Colonic mucosa (tissue), 4 donors: ENCODE results near the gene CLIC5. TPM values are rescaled to one million over a fixed set of nuclear protein-coding genes. Genes with fewer than 3 reads are reported as not detected.

ENCODE experiments used
- DNase-seq: peaks from one replicate; pipeline ENCODE4 v3.0.0-alpha.2; 2020
- H3K27ac ChIP-seq: fragments of 200-600 bp; one replicate; pipeline ENCODE4 v1.8.0; 2021
- H3K27me3 ChIP-seq: fragments of 200-600 bp; one replicate; pipeline ENCODE4 v1.8.0; 2021
- H3K36me3 ChIP-seq: fragments of 200-600 bp; one replicate; pipeline ENCODE4 v1.8.0; 2021
- H3K4me1 ChIP-seq: fragments of 200-600 bp; one replicate; pipeline ENCODE4 v1.8.0; 2021; ENCODE audit warnings: mild to moderate bottlenecking
- H3K4me3 ChIP-seq: fragments of 200-600 bp; one replicate; pipeline ENCODE4 v1.8.0; 2021
- H3K9ac ChIP-seq, 2 donors: one replicate each; pipeline ENCODE4 v1.7.0; 2013; ENCODE audit warnings: control low read depth in 2 of 2, low read depth in 2 of 2, low read length in 2 of 2
- H3K9me3 ChIP-seq: fragments of 200-600 bp; one replicate; pipeline ENCODE4 v1.8.0; 2021
- CTCF ChIP-seq: fragments of 200-600 bp; IDR thresholded peaks from one replicate; pipeline ENCODE4 v1.8.0; 2022; ENCODE audit warnings: antibody characterized with exemption, mild to moderate bottlenecking
- intact Hi-C: fragments of 100-400 bp; cut with DNase I; formaldehyde crosslinking; loops from one replicate; pipeline ENCODE4 v1.14.1; 2022
- total RNA-seq, 2 donors: library from RNA; stranded (reverse); fragmentation: NEBNext Ultra II Directional in 1 of 2; extraction: Animal tissue kit (Norgen Biotek cat#: 25700) in 1 of 2; gene quantifications; one replicate each; pipeline ENCODE4 v1.2.1, GENCODE V29; 2021
- donor health status: healthy.
- donor health status: DM: no; HTN: no; CAD: no.
- donor health status: DM: no; HTN: no; CAD: no.

Gene CLIC5
- total RNA-seq, 2 donors from 2014 or later = 72.8 to 74.9 TPM

- Histone ChIP-seq H3K9ac (no peak overlapping the region), H3K27ac (no peak overlapping the region), H3K36me3 (no peaks in the 10 kb centered on the region), H3K27me3 (no peaks in the 10 kb centered on the region), H3K9me3 (no peaks in the 10 kb centered on the region), H3K4me1 (peaks cover 3% of the 10 kb centered on the region), H3K4me3 (no peak overlapping the region)
- DNase-seq = no peak
- intact Hi-C loops = loop anchor here (5.0 kb wide), 1 partner anchor 71 kb away; the partner anchor contains the start of gene CLIC5
- TF ChIP-seq CTCF = no peak
These were observed 69.3 kb downstream of the CLIC5 start for GRCh38 chr6:45946352-45946751.

GRCh38 chr6:45942953-45943352, 72.7 kb downstream of the CLIC5 start:
- TF ChIP-seq CTCF = no peak
- no peaks in the 10 kb centered on the region for H3K27me3 ChIP-seq
- no peaks in the 10 kb centered on the region for H3K36me3 ChIP-seq
- no peak overlapping the region for H3K9ac ChIP-seq
- H3K4me3 ChIP-seq = no peak overlapping the region
- H3K4me1 ChIP-seq = no peaks in the 10 kb centered on the region
- no peaks in the 10 kb centered on the region for H3K9me3 ChIP-seq
- H3K27ac ChIP-seq = no peak overlapping the region
- intact Hi-C loops = no loop called here
- DNase-seq = no peak

GRCh38 chr6:45933855-45934254, 81.8 kb downstream of the CLIC5 start:
- Histone ChIP-seq H3K36me3 (no peaks in the 10 kb centered on the region), H3K9me3 (no peaks in the 10 kb centered on the region), H3K4me1 (no peaks in the 10 kb centered on the region), H3K9ac (no peak overlapping the region), H3K4me3 (no peak overlapping the region), H3K27ac (no peak overlapping the region), H3K27me3 (no peaks in the 10 kb centered on the region)
- intact Hi-C loops = no loop called here
- no peak for TF ChIP-seq CTCF
- DNase-seq = no peak

- Histone ChIP-seq H3K36me3 (no peaks in the 10 kb centered on the region), H3K9me3 (no peaks in the 10 kb centered on the region), H3K4me1 (no peaks in the 10 kb centered on the region), H3K9ac (no peak overlapping the region), H3K27ac (peak overlapping the region; percentile 26), H3K4me3 (no peak overlapping the region), H3K27me3 (no peaks in the 10 kb centered on the region)
- intact Hi-C loops = no loop called here
- no peak for TF ChIP-seq CTCF
- DNase-seq = no peak
These were observed 84.4 kb downstream of the CLIC5 start for GRCh38 chr6:45931232-45931631.

GRCh38 chr6:45930420-45931040, 85.1 kb downstream of the CLIC5 start:
- Histone ChIP-seq H3K9ac (no peak overlapping the region), H3K27me3 (no peaks in the 10 kb centered on the region), H3K4me1 (no peaks in the 10 kb centered on the region), H3K27ac (peak overlapping the region; percentile 26), H3K4me3 (no peak overlapping the region), H3K9me3 (no peaks in the 10 kb centered on the region), H3K36me3 (no peaks in the 10 kb centered on the region)
- intact Hi-C loops = no loop called here
- peak; percentile 97 for TF ChIP-seq CTCF
- peak; percentile 79 for DNase-seq
